ENCODE results near the gene MROH9. TPM values are rescaled to one million over a fixed set of nuclear protein-coding genes. Genes with fewer than 3 reads are reported as not detected.

MROH9 gene
- total RNA-seq, 1 donor from 2014 or later = not detected

GRCh38 chr1:170993717-170994116 is 58.4 kb downstream of the MROH9 start:
- TF ChIP-seq CTCF (IDR thresholded peaks at IDR 0.05) = no peak
- no peaks in the 10 kb centered on the region for H3K36me3 ChIP-seq
- no peak for DNase-seq (ENCODE audit: low spot score in 2 of 2)
- intact Hi-C loops (cut with DNase I) = no loop called here
- no peaks in the 10 kb centered on the region for H3K9me3 ChIP-seq
- H3K4me3 ChIP-seq = no peak overlapping the region
- no peaks in the 10 kb centered on the region for H3K27me3 ChIP-seq
- no peaks in the 10 kb centered on the region for H3K4me1 ChIP-seq
- H3K27ac ChIP-seq = no peak overlapping the region

GRCh38 chr1:171014880-171015279 is 79.5 kb downstream of the MROH9 start:
- Histone ChIP-seq H3K36me3 (no peaks in the 10 kb centered on the region), H3K9me3 (no peaks in the 10 kb centered on the region), H3K27me3 (no peaks in the 10 kb centered on the region), H3K4me3 (no peak overlapping the region), H3K27ac (no peak overlapping the region), H3K4me1 (no peaks in the 10 kb centered on the region)
- TF ChIP-seq CTCF (IDR thresholded peaks at IDR 0.05) = no peak
- intact Hi-C loops (cut with DNase I) = no loop called here
- DNase-seq (ENCODE audit: low spot score in 2 of 2) = no peak

- DNase-seq (ENCODE audit: low spot score in 2 of 2) = no peak
- Histone ChIP-seq H3K4me1 (no peaks in the 10 kb centered on the region), H3K27ac (no peak overlapping the region), H3K27me3 (no peaks in the 10 kb centered on the region), H3K4me3 (no peak overlapping the region), H3K9me3 (no peaks in the 10 kb centered on the region), H3K36me3 (no peaks in the 10 kb centered on the region)
- TF ChIP-seq CTCF (IDR thresholded peaks at IDR 0.05) = no peak
- intact Hi-C loops (cut with DNase I) = no loop called here
These were observed 82.1 kb downstream of the MROH9 start for GRCh38 chr1:171017426-171017825.

- H3K27me3 ChIP-seq = no peaks in the 10 kb centered on the region
- intact Hi-C loops (cut with DNase I) = no loop called here
- TF ChIP-seq CTCF (IDR thresholded peaks at IDR 0.05) = no peak
- H3K4me1 ChIP-seq = no peaks in the 10 kb centered on the region
- no peak overlapping the region for H3K27ac ChIP-seq
- H3K36me3 ChIP-seq = no peaks in the 10 kb centered on the region
- DNase-seq (ENCODE audit: low spot score in 2 of 2) = no peak
- H3K4me3 ChIP-seq = no peak overlapping the region
- H3K9me3 ChIP-seq = no peaks in the 10 kb centered on the region
These were observed 84.6 kb downstream of the MROH9 start for GRCh38 chr1:171019971-171020370.

GRCh38 chr1:171032822-171033702 is 97.7 kb downstream of the MROH9 start:
- Histone ChIP-seq H3K36me3 (no peaks in the 10 kb centered on the region), H3K27ac (no peak overlapping the region), H3K9me3 (no peaks in the 10 kb centered on the region), H3K4me1 (no peaks in the 10 kb centered on the region), H3K27me3 (no peaks in the 10 kb centered on the region), H3K4me3 (no peak overlapping the region)
- no peak for TF ChIP-seq CTCF (IDR thresholded peaks at IDR 0.05)
- intact Hi-C loops (cut with DNase I) = no loop called here
- DNase-seq (ENCODE audit: low spot score in 2 of 2) = no peak
